Vagina (tissue), 2 donors: Measurements from ENCODE around the gene PPTC7. TPM values are rescaled to one million over a fixed set of nuclear protein-coding genes. Genes with fewer than 3 reads are reported as not detected.

ENCODE experiments used
- DNase-seq, 2 donors: peaks; one replicate each; pipeline ENCODE4 v3.0.0-alpha.2; 2017; ENCODE audit errors: extremely low spot score in 2 of 2
- H3K27ac ChIP-seq: fragments of 200-600 bp; sonication (generic); one replicate; pipeline ENCODE4 v1.5.1; 2019
- H3K27me3 ChIP-seq: fragments of 200-600 bp; sonication (generic); one replicate; pipeline ENCODE4 v1.5.1; 2019
- H3K36me3 ChIP-seq, 2 donors: fragments of 200-600 bp; sonication (generic); one replicate each; pipeline ENCODE4 v1.5.1; 2017 to 2019
- H3K4me1 ChIP-seq: fragments of 200-600 bp; sonication (generic); one replicate; pipeline ENCODE4 v1.5.1; 2019
- H3K4me3 ChIP-seq, 2 donors: fragments of 200-600 bp; sonication (generic); 1 replicate in 1 of 2; 2 replicates in 1 of 2; pipeline ENCODE4 v1.5.1; 2016 to 2019
- H3K9me3 ChIP-seq: fragments of 200-600 bp; sonication (generic); one replicate; pipeline ENCODE4 v1.5.1; 2019
- CTCF ChIP-seq, 3 experiments: fragments of 450-650 bp in 2 of 3; fragments of 200-600 bp in 1 of 3; sonication (generic) in 1 of 3; IDR thresholded peaks; one replicate each; pipeline ENCODE4 v1.5.1; 2017 to 2019; ENCODE audit warnings: antibody characterized with exemption in 3 of 3, mild to moderate bottlenecking in 2 of 3, moderate library complexity in 2 of 3
- POLR2A ChIP-seq, 2 donors: fragments of 450-650 bp; IDR thresholded peaks; one replicate each; pipeline ENCODE4 v1.6.1; 2017; ENCODE audit warnings: antibody characterized with exemption in 2 of 2, mild to moderate bottlenecking in 2 of 2, moderate library complexity in 2 of 2
- POLR2AphosphoS5 ChIP-seq, 2 donors: sonication (generic); formaldehyde crosslinking; IDR thresholded peaks; one replicate each; pipeline ENCODE4 v1.9.0; 2017; ENCODE audit warnings: antibody characterized with exemption in 2 of 2, mild to moderate bottlenecking in 2 of 2, low read depth in 1 of 2; ENCODE audit not compliant: insufficient read depth in 1 of 2
- intact Hi-C: fragments of 100-400 bp; cut with DNase I; formaldehyde crosslinking; loops from one replicate; pipeline ENCODE4 v1.15.1; 2023
- total RNA-seq: library from RNA; depleted of rRNA; stranded (reverse); fragments of >200 nt; gene quantifications from one replicate; pipeline ENCODE4 v1.2.3, GENCODE V29; 2016

PPTC7 gene
- total RNA-seq, 1 donor from 2014 or later: 43.0 TPM

- Histone ChIP-seq H3K36me3 (peaks cover 0 to 32% of the 10 kb centered on the region in 2 donors), H3K4me3 (no peak overlapping the region), H3K4me1 (peaks cover 63% of the 10 kb centered on the region), H3K9me3 (no peaks in the 10 kb centered on the region), H3K27ac (peak overlapping the region; percentile 70), H3K27me3 (no peaks in the 10 kb centered on the region)
- intact Hi-C loops: no loop called here
- no peak for TF ChIP-seq CTCF (IDR thresholded peaks at IDR 0.05)
- peak in 1 of 2 donors; percentile 47 for TF ChIP-seq POLR2AphosphoS5 (IDR thresholded peaks at IDR 0.05; ENCODE audit: insufficient read depth in 1 of 2, low read depth in 1 of 2)
- TF ChIP-seq POLR2A (IDR thresholded peaks at IDR 0.05): no peak
- no peak for DNase-seq
Observed at GRCh38 chr12:110537605-110538409, 45.3 kb downstream of the PPTC7 start.

GRCh38 chr12:110536834-110537604, 46.1 kb downstream of the PPTC7 start:
- H3K36me3 ChIP-seq: peaks cover 0 to 32% of the 10 kb centered on the region in 2 donors
- H3K4me1 ChIP-seq: peaks cover 63% of the 10 kb centered on the region
- DNase-seq: no peak
- H3K27ac ChIP-seq: peak overlapping the region; percentile 70
- no peak overlapping the region for H3K4me3 ChIP-seq
- no peaks in the 10 kb centered on the region for H3K27me3 ChIP-seq
- no peaks in the 10 kb centered on the region for H3K9me3 ChIP-seq
- intact Hi-C loops: no loop called here
- TF ChIP-seq POLR2A (IDR thresholded peaks at IDR 0.05): no peak
- no peak for TF ChIP-seq CTCF (IDR thresholded peaks at IDR 0.05)
- no peak for TF ChIP-seq POLR2AphosphoS5 (IDR thresholded peaks at IDR 0.05; ENCODE audit: insufficient read depth in 1 of 2, low read depth in 1 of 2)

- Histone ChIP-seq H3K27me3 (no peaks in the 10 kb centered on the region), H3K4me1 (peaks cover 60% of the 10 kb centered on the region), H3K9me3 (no peaks in the 10 kb centered on the region), H3K27ac (no peak overlapping the region), H3K36me3 (peaks cover 0 to 32% of the 10 kb centered on the region in 2 donors), H3K4me3 (no peak overlapping the region)
- no peak for TF ChIP-seq CTCF (IDR thresholded peaks at IDR 0.05)
- no peak for TF ChIP-seq POLR2AphosphoS5 (IDR thresholded peaks at IDR 0.05; ENCODE audit: insufficient read depth in 1 of 2, low read depth in 1 of 2)
- no peak for TF ChIP-seq POLR2A (IDR thresholded peaks at IDR 0.05)
- DNase-seq: no peak
- intact Hi-C loops: no loop called here
Observed at GRCh38 chr12:110534811-110535210, 48.3 kb downstream of the PPTC7 start.

GRCh38 chr12:110533607-110534006, 49.5 kb downstream of the PPTC7 start:
- H3K36me3 ChIP-seq: peaks cover 0 to 24% of the 10 kb centered on the region in 2 donors
- H3K4me3 ChIP-seq: no peak overlapping the region
- no peak overlapping the region for H3K27ac ChIP-seq
- peaks cover 60% of the 10 kb centered on the region for H3K4me1 ChIP-seq
- H3K27me3 ChIP-seq: no peaks in the 10 kb centered on the region
- TF ChIP-seq POLR2AphosphoS5 (IDR thresholded peaks at IDR 0.05; ENCODE audit: insufficient read depth in 1 of 2, low read depth in 1 of 2) (no peak), CTCF (IDR thresholded peaks at IDR 0.05) (no peak), POLR2A (IDR thresholded peaks at IDR 0.05) (no peak)
- no peaks in the 10 kb centered on the region for H3K9me3 ChIP-seq
- intact Hi-C loops: no loop called here
- DNase-seq: no peak
